Fibroblast of pulmonary artery (primary cell): ENCODE measurements around the gene RASL11A.
A peak's percentile ranks its signal among the peaks of the same experiment; 100 is the strongest.
"Not testable (repeated sequence)": the region's sequence is repeated elsewhere in the genome, so short reads cannot be mapped to it uniquely, and the experiment has no call there.

Experiments
- DNase-seq: peaks from one replicate; pipeline ENCODE4 v3.0.0-alpha.2; 2010; ENCODE audit warnings: low read depth
- H3K4me3 ChIP-seq: replicated peaks from 2 replicates; pipeline ENCODE4 v1.5.1; 2011; ENCODE audit warnings: low read depth, mild to moderate bottlenecking, control low read depth, low read length, moderate library complexity
- TF ChIP-seq, protein P1 (sequence below): IDR thresholded peaks from 2 replicates; pipeline ENCODE4 v1.5.1; 2011; ENCODE audit warnings: mild to moderate bottlenecking, control low read depth, low read length, inconsistent platforms; ENCODE audit errors: missing control alignments

Gene RASL11A, protein sequence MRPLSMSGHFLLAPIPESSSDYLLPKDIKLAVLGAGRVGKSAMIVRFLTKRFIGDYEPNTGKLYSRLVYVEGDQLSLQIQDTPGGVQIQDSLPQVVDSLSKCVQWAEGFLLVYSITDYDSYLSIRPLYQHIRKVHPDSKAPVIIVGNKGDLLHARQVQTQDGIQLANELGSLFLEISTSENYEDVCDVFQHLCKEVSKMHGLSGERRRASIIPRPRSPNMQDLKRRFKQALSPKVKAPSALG

DNA sequence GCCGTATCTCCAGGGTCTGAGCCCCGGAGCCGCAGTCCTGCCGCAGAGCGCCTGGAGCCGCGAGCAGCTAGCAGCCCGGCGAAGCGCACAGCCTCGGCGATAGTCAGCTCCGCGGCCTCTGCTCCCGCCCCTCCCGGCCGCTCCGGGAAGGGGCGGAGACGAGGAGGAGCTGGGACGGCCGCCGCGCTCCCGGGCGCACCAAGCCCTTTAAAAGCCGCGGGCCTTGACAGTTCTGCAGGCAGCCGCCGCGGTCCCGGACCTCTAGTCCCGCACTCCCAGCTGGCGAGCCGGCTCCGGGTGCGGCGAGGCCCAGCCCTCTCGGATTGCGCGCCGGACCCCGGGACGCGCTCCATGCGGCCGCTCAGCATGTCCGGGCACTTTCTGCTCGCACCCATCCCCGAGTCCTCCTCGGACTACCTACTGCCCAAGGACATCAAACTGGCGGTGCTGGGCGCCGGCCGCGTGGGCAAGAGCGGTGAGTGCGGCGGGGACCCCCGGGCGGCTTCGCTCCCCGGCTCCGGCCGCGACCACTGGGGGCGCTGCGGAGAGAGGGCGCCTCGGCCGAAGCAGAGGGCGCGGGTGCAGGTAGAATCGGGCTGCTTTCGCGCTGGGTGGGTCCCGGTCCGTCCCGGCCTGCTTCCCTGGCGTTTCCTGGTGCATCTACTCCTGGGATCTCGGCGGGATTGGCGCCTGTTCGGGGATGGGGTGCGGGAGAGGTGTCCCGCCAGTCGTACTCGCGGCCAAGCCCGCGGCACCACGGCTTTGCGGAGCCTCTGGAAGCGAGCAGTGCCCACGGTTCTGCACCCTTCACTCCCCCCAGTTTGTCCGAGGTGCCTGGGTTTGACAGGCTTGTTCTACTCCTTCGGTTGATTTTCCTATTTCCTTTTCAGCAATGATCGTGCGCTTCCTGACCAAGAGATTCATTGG is at the start of gene RASL11A:
RASL11A (plus strand) TSS at position 237 of the 927 bp plus-strand sequence; CDS start at position 352, 115 bp downstream.
- peak; percentile 88 for DNase-seq
- peak within 1 kb of the TSS; percentile 71 for H3K4me3 ChIP-seq
- TF ChIP-seq, protein P1, sequence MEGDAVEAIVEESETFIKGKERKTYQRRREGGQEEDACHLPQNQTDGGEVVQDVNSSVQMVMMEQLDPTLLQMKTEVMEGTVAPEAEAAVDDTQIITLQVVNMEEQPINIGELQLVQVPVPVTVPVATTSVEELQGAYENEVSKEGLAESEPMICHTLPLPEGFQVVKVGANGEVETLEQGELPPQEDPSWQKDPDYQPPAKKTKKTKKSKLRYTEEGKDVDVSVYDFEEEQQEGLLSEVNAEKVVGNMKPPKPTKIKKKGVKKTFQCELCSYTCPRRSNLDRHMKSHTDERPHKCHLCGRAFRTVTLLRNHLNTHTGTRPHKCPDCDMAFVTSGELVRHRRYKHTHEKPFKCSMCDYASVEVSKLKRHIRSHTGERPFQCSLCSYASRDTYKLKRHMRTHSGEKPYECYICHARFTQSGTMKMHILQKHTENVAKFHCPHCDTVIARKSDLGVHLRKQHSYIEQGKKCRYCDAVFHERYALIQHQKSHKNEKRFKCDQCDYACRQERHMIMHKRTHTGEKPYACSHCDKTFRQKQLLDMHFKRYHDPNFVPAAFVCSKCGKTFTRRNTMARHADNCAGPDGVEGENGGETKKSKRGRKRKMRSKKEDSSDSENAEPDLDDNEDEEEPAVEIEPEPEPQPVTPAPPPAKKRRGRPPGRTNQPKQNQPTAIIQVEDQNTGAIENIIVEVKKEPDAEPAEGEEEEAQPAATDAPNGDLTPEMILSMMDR = peak; percentile 32

DNA sequence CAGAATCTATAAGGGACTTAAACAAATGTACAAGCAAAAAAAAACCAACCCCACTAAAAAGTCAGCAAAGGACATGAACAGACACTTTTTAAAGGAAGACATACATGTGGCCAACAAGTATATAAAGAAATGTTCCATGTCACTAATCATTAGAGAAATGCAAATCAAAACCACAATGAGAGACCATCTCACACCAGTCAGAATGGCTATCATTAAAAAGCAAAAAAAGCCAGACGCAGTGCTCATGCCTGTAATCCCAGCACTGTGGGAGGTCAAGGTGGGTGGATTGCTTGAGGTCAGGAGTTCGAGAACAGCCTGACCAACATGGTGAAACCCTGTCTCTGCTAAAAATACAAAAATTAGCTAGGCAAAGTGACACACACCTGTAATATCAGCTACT is 48.5 kb upstream of the RASL11A start:
- H3K4me3 ChIP-seq, DNase-seq: not testable (repeated sequence)

DNA sequence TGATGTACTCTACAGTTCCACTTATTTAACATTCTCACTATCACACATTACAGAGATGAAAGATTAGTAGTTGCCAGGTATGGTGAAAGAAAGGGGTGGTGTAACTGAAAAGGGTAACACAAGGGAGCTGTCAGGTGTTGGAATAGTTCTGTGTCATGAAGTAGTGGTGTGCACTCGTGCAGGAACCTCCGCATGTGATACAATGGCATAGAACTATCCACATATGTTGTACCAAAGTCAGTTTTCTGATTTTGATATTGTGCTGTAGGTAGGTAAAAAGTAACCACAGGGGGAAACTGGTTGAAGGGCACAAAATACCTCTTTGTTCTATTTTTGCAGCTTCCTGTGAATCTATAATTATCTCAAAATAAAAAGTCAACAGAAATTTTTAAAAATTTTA is 43.6 kb upstream of the RASL11A start:
- H3K4me3 ChIP-seq = no peak overlapping the region
- DNase-seq = no peak
- TF ChIP-seq, protein P1 = no peak

DNA sequence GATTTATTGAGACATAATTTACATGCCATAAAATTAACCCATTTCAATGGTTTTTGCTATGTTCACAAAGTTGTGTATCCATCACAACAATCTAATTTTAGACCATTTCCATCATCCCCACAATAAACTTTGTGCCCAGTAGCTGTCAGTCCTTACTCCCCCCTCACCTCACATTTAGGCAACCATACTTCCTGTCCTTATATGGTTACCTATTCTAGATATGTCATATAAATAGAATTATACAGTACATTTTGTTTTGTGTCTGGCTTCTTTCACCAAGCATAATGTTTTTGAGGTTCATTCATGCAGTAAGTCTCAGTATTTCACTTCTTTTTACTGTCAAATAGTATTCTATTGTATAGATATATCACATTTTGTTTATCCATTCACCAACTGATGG is 42.5 kb upstream of the RASL11A start:
- H3K4me3 ChIP-seq = no peak overlapping the region
- TF ChIP-seq, protein P1 = no peak
- DNase-seq = no peak

DNA sequence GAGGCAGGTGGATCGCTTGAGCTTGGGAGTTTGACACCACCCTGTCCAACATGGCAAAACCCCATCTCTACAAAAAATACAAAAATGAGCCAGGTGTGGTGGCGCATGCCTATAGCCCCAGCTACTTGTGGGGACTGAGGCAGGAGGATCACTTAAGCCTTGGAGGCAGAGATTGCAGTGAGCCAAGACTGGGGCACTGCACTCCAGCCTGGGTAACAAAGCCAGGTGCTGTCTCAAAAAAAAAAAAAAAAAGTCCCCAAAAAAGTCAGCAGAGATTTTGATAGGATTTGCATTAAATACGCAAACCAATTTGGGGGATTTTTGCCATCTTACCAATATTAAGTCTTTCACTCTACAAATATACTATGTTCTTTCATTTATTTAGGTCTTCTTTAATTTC is 41.0 kb upstream of the RASL11A start:
- H3K4me3 ChIP-seq = no peak overlapping the region
- no peak for DNase-seq
- TF ChIP-seq, protein P1 = no peak

DNA sequence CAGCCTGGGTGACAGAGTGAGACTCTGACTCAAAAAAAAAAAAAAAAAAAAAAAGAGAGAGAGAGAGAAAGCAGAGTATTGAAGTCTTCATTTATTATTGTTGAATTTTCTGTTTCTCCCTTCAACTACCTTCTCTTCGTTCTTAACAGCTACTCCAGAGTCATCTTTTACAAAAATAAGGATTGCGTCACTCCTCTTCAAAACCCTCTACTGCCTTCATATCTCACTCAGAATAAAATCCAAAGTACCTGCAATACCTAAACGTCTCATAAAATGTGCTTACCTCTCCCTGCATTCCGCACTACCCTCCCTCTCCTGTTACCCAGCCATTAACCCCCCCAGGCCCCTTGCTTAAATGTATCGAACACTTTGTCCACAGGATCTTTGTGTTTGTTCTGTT is 36.7 kb upstream of the RASL11A start:
- no peak for DNase-seq
- no peak overlapping the region for H3K4me3 ChIP-seq
- TF ChIP-seq, protein P1 = no peak

DNA sequence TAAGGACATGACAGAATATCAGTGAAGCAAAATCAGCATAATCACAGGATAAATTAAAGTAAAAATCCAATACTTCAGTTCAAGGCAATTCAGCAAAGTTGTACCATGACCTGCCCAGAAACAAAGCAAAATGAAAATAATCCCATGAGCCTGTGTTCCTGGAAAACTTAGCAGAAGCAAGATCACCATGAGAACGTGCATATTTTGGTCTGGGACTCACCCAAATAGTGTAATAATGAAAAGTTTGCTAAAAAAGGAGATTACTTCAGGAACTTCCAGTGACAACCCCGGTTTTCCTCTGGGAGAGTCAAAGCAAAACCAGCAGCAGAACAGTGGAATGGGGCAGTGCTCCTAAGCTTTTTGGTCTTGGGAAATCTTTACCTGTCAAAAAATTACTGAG is 34.2 kb upstream of the RASL11A start:
- TF ChIP-seq, protein P1 = no peak
- no peak overlapping the region for H3K4me3 ChIP-seq
- no peak for DNase-seq
